SKM-1 treated with dmso at 0.1 percent for 144 hours (cell line): Measurements from ENCODE around the gene MERTK.
"Not testable (repeated sequence)": the region's sequence is repeated elsewhere in the genome, so short reads cannot be mapped to it uniquely, and the experiment has no call there.

Experiments
- DNase-seq: peaks from one replicate; lab custom pipeline; 2025; ENCODE audit not compliant: unreplicated experiment; lab: John Stamatoyannopoulos, UW

The MERTK gene

GRCh38 chr2:111909997-111910396, 11.6 kb downstream of the MERTK start:
- DNase-seq: not testable (repeated sequence)

- DNase-seq: no peak
These were observed 12.3 kb downstream of the MERTK start for GRCh38 chr2:111910609-111911277.

- not testable (repeated sequence) for DNase-seq
These were observed 13.0 kb downstream of the MERTK start for GRCh38 chr2:111911295-111911977.

- peak; percentile 30 for DNase-seq
These were observed 14.1 kb downstream of the MERTK start for GRCh38 chr2:111912547-111912946.

- no peak for DNase-seq
These were observed 18.7 kb downstream of the MERTK start for GRCh38 chr2:111917106-111917505.

GRCh38 chr2:111918383-111918806, 20.0 kb downstream of the MERTK start:
- no peak for DNase-seq

- no peak for DNase-seq
These were observed 21.0 kb downstream of the MERTK start for GRCh38 chr2:111919365-111919764.

- no peak for DNase-seq
These were observed 21.6 kb downstream of the MERTK start for GRCh38 chr2:111919794-111920608.

- DNase-seq: no peak
These were observed 24.9 kb downstream of the MERTK start for GRCh38 chr2:111923276-111923804.

GRCh38 chr2:111924617-111925107, 26.3 kb downstream of the MERTK start:
- DNase-seq: no peak

GRCh38 chr2:111927723-111928122, 29.3 kb downstream of the MERTK start:
- DNase-seq: no peak

- DNase-seq: no peak
These were observed 32.0 kb downstream of the MERTK start for GRCh38 chr2:111930409-111930808.

GRCh38 chr2:111930875-111931274, 32.5 kb downstream of the MERTK start:
- no peak for DNase-seq

GRCh38 chr2:111932841-111933291, 34.5 kb downstream of the MERTK start:
- DNase-seq: no peak

GRCh38 chr2:111933900-111934299, 35.5 kb downstream of the MERTK start:
- not testable (repeated sequence) for DNase-seq

GRCh38 chr2:111936881-111937280, 38.5 kb downstream of the MERTK start:
- no peak for DNase-seq

GRCh38 chr2:111938392-111938791, 40.0 kb downstream of the MERTK start:
- no peak for DNase-seq

GRCh38 chr2:111940333-111941196, 42.2 kb downstream of the MERTK start:
- DNase-seq: no peak

GRCh38 chr2:111941531-111941930, 43.1 kb downstream of the MERTK start:
- DNase-seq: no peak

GRCh38 chr2:111944531-111945210, 46.3 kb downstream of the MERTK start:
- DNase-seq: no peak
